Measurements from ENCODE around the gene SLC44A4. TPM values are rescaled to one million over a fixed set of nuclear protein-coding genes. Genes with fewer than 3 reads are reported as not detected.

Gene SLC44A4
- total RNA-seq, 1 experiment from 2014 or later: 3.8 TPM

DNA sequence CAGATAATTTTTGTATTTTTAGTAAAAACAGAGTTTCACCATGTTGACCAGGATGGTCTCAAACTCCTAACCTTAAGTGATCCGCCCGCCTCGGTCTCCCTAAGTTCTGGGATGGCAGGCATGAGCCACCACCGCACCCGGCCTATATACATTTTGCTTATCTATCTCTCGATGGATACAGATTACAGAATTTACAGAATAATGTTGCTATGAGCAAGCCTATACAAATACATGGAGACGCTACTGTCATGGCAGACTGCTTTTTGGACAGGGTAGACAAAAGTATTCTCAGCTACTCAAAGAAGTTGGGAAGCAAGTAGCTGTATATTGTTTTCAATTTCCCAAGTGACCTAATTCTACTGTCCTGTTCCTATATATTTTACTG, 65.3 kb downstream of the SLC44A4 start:
- Mint-ChIP-seq H3K27ac (no peak overlapping the region), H3K27me3 (ENCODE audit: low read depth) (peaks cover 5% of the 10 kb centered on the region), H3K4me3 (peak overlapping the region in 1 of 2 experiments; percentile 90; a peak in 2 of 5 replicates), H3K36me3 (ENCODE audit: insufficient read depth in 1 of 3, low read depth in 3 of 3) (peaks cover 3 to 7% (median 6%) of the 10 kb centered on the region in 3 experiments; a peak in 5 of 7 replicates), H3K9me3 (peaks cover 6 to 9% of the 10 kb centered on the region in 2 experiments), H3K4me1 (peaks cover 15 to 18% of the 10 kb centered on the region in 2 experiments)
- Histone ChIP-seq H3K27ac (ENCODE audit: insufficient read length, low read depth, low read length) (no peak overlapping the region), H4K20me1 (ENCODE audit: control insufficient read depth, insufficient read depth, insufficient read length) (no peaks in the 10 kb centered on the region), H3K56ac (ENCODE audit: insufficient read length, low read depth, low read length) (no peak overlapping the region), H3K14ac (ENCODE audit: insufficient read depth, low read length) (no peak overlapping the region), H2AK5ac (ENCODE audit: insufficient read length, low read length) (no peak overlapping the region), H2BK120ac (ENCODE audit: low read depth, low read length, poor library complexity, severe bottlenecking) (no peak overlapping the region), H3K18ac (ENCODE audit: insufficient read length, low read depth, low read length) (no peak overlapping the region), H3K9ac (ENCODE audit: extremely low read depth, insufficient read length, low read length) (no peak overlapping the region), H4K8ac (replicated peaks; ENCODE audit: insufficient read length, low read depth, low read length) (no peak overlapping the region), H2BK20ac (ENCODE audit: low read depth, low read length, poor library complexity, severe bottlenecking) (no peak overlapping the region), H2BK12ac (ENCODE audit: insufficient read length, low read depth, low read length) (no peak overlapping the region), H3K79me2 (ENCODE audit: insufficient read depth, low read length) (no peaks in the 10 kb centered on the region), H3K23me2 (ENCODE audit: insufficient read length, low read depth, low read length, poor library complexity, severe bottlenecking) (peaks cover 5% of the 10 kb centered on the region), H3K79me1 (ENCODE audit: insufficient read depth, low read depth, low read length, poor library complexity, severe bottlenecking) (no peaks in the 10 kb centered on the region), H4K91ac (ENCODE audit: insufficient read length, low read depth, low read length) (no peak overlapping the region), H3K9me3 (ENCODE audit: control insufficient read depth, low read depth, low read length) (no peaks in the 10 kb centered on the region), H4K5ac (ENCODE audit: insufficient read length, low read depth, low read length) (no peak overlapping the region), H3K27me3 (ENCODE audit: insufficient read depth, low read length) (no peaks in the 10 kb centered on the region), H2BK5ac (ENCODE audit: insufficient read length, low read length) (no peak overlapping the region), H3K23ac (ENCODE audit: insufficient read length, low read depth, low read length) (no peak overlapping the region), H2AFZ (ENCODE audit: low read length) (no peak overlapping the region), H3K4ac (ENCODE audit: low read depth, low read length) (no peak overlapping the region), H2BK15ac (ENCODE audit: low read depth, low read length) (no peak overlapping the region), H3K4me1 (ENCODE audit: insufficient read depth, low read length) (no peaks in the 10 kb centered on the region; the same call in 1 of the 2 replicates), H3K4me2 (ENCODE audit: insufficient read depth, insufficient read length, low read length) (no peak overlapping the region), H3T11ph (ENCODE audit: low read length) (no peak overlapping the region)
- TF ChIP-seq, protein P1, sequence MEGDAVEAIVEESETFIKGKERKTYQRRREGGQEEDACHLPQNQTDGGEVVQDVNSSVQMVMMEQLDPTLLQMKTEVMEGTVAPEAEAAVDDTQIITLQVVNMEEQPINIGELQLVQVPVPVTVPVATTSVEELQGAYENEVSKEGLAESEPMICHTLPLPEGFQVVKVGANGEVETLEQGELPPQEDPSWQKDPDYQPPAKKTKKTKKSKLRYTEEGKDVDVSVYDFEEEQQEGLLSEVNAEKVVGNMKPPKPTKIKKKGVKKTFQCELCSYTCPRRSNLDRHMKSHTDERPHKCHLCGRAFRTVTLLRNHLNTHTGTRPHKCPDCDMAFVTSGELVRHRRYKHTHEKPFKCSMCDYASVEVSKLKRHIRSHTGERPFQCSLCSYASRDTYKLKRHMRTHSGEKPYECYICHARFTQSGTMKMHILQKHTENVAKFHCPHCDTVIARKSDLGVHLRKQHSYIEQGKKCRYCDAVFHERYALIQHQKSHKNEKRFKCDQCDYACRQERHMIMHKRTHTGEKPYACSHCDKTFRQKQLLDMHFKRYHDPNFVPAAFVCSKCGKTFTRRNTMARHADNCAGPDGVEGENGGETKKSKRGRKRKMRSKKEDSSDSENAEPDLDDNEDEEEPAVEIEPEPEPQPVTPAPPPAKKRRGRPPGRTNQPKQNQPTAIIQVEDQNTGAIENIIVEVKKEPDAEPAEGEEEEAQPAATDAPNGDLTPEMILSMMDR (conservative IDR thresholded peaks at IDR 0.05): no peak
- DNase-seq: no peak
- no CpG with 5 or more reads among the region's 7 CpGs for WGBS (ENCODE audit: extremely low coverage, insufficient read length, low lambda C conversion rate)

Other genes starting within 250 kb of the SLC44A4 start
- gene BAG6, start 226.3 kb downstream of the SLC44A4 start, total RNA-seq (2021): 415 and 417 TPM in 2 replicates
- 3.6 and 3.9 TPM in 2 replicates for gene APOM, start 223.1 kb downstream of the SLC44A4 start, total RNA-seq (2021)
- 18.4 and 19.0 TPM in 2 replicates for gene C6orf47, start 218.2 kb downstream of the SLC44A4 start, total RNA-seq (2021)
- gene GPANK1, start 214.0 kb downstream of the SLC44A4 start, total RNA-seq (2021): 23.9 and 26.8 TPM in 2 replicates
- gene CSNK2B, start 212.9 kb downstream of the SLC44A4 start, total RNA-seq (2021): 178 and 187 TPM in 2 replicates
- 21.3 and 21.6 TPM in 2 replicates for gene LY6G5B, start 209.0 kb downstream of the SLC44A4 start, total RNA-seq (2021)
- 1.8 and 2.2 TPM in 2 replicates for gene LY6G5C, start 197.9 kb downstream of the SLC44A4 start, total RNA-seq (2021)
- gene ABHD16A, start 175.7 kb downstream of the SLC44A4 start, total RNA-seq (2021): 32.9 and 34.4 TPM in 2 replicates
- gene LY6G6F, start 172.1 kb downstream of the SLC44A4 start, total RNA-seq (2021): not detected in 2 replicates
- gene LY6G6D, start 163.6 kb downstream of the SLC44A4 start, total RNA-seq (2021): not detected in 2 replicates
- gene LY6G6C, start 157.3 kb downstream of the SLC44A4 start, total RNA-seq (2021): 0.24 TPM in 1 of 2 replicates, not detected in the other
- gene MPIG6B, start 155.6 kb downstream of the SLC44A4 start, total RNA-seq (2021): not detected in 2 replicates
- 70.5 and 73.2 TPM in 2 replicates for gene DDAH2, start 149.7 kb downstream of the SLC44A4 start, total RNA-seq (2021)
- 265 and 266 TPM in 2 replicates for gene CLIC1, start 142.5 kb downstream of the SLC44A4 start, total RNA-seq (2021)
- 21.5 and 22.4 TPM in 2 replicates for gene MSH5, start 139.0 kb downstream of the SLC44A4 start, total RNA-seq (2021)
- 3.2 and 4.3 TPM in 2 replicates for gene SAPCD1, start 116.3 kb downstream of the SLC44A4 start, total RNA-seq (2021)
- 2.5 TPM in 2 replicates for gene VWA7, start 101.7 kb downstream of the SLC44A4 start, total RNA-seq (2021)
- 148 and 154 TPM in 2 replicates for gene VARS1, start 83.2 kb downstream of the SLC44A4 start, total RNA-seq (2021)
- gene LSM2, start 72.0 kb downstream of the SLC44A4 start, total RNA-seq (2021): 114 and 123 TPM in 2 replicates
- gene HSPA1L, start 63.7 kb downstream of the SLC44A4 start, total RNA-seq (2021): 1.6 and 2.5 TPM in 2 replicates
- 51.2 and 51.7 TPM in 2 replicates for gene HSPA1A, start 63.5 kb downstream of the SLC44A4 start, total RNA-seq (2021)
- 85.1 and 90.5 TPM in 2 replicates for gene HSPA1B, start 51.3 kb downstream of the SLC44A4 start, total RNA-seq (2021)
- 35.1 and 36.2 TPM in 2 replicates for gene NEU1, start 16.2 kb downstream of the SLC44A4 start, total RNA-seq (2021)
- gene EHMT2, start 18.7 kb upstream of the SLC44A4 start, total RNA-seq (2021): 121 and 124 TPM in 2 replicates
- gene ZBTB12, start 23.1 kb upstream of the SLC44A4 start, total RNA-seq (2021): 31.0 and 32.7 TPM in 2 replicates
- 0.66 and 0.86 TPM in 2 replicates for gene C2, start 48.7 kb upstream of the SLC44A4 start, total RNA-seq (2021)
- 0.31 and 0.39 TPM in 2 replicates for gene CFB, start 67.1 kb upstream of the SLC44A4 start, total RNA-seq (2021)
- gene NELFE, start 80.0 kb upstream of the SLC44A4 start, total RNA-seq (2021): 90.8 and 91.4 TPM in 2 replicates
- gene SKIC2, start 80.2 kb upstream of the SLC44A4 start, total RNA-seq (2021): 78.8 and 86.2 TPM in 2 replicates
- 21.6 and 22.9 TPM in 2 replicates for gene DXO, start 93.1 kb upstream of the SLC44A4 start, total RNA-seq (2021)
- 4.3 and 5.1 TPM in 2 replicates for gene C4A, start 103.1 kb upstream of the SLC44A4 start, total RNA-seq (2021)
- gene C4B, start 135.8 kb upstream of the SLC44A4 start, total RNA-seq (2021): 2.7 TPM in 2 replicates
- not detected in 2 replicates for gene CYP21A2, start 159.4 kb upstream of the SLC44A4 start, total RNA-seq (2021)
- 5.0 and 5.2 TPM in 2 replicates for gene TNXB, start 230.3 kb upstream of the SLC44A4 start, total RNA-seq (2021)
- gene ATF6B, start 249.2 kb upstream of the SLC44A4 start, total RNA-seq (2021): 44.0 and 45.3 TPM in 2 replicates